SK-N-SH (cell line): Measurements from ENCODE around the gene TUFM. TPM values are rescaled to one million over a fixed set of nuclear protein-coding genes. Genes with fewer than 3 reads are reported as not detected.
A peak's percentile ranks its signal among the peaks of the same experiment; 100 is the strongest.

Source experiments
- CTCF ChIA-PET: fragments of 300-600, 350-600 bp; formaldehyde crosslinking; extraction: SDS; loops from one replicate; lab custom pipeline; 2021; lab: Yijun Ruan, JAX
- POLR2A ChIA-PET: fragments of 350-600 bp; sonication (Branson Sonifier 250); formaldehyde crosslinking; extraction: SDS; loops from one replicate; lab custom pipeline; 2020; ENCODE audit warnings: antibody characterized with exemption, inconsistent platforms; lab: Yijun Ruan, JAX
- DNase-seq: peaks from one replicate; pipeline ENCODE4 v3.0.0; 2012
- H2AFZ ChIP-seq: fragments of 200-600 bp; sonication (generic); 2 replicates; pipeline ENCODE4 v1.8.1; 2016; ENCODE audit warnings: antibody characterized with exemption, mild to moderate bottlenecking, low read depth
- H3F3A ChIP-seq: fragments of 200-600 bp; sonication (generic); replicated peaks from 2 replicates; pipeline ENCODE3; 2016; ENCODE audit warnings: antibody characterized with exemption, mild to moderate bottlenecking; ENCODE audit not compliant: insufficient read depth
- H3K27ac ChIP-seq, 2 experiments: fragments of 200-500 bp in 1 of 2; fragments of 200-600 bp in 1 of 2; sonication (Bioruptor generic) in 1 of 2; sonication (generic), shearing (Covaris generic) in 1 of 2; 2 replicates each; pipeline versions ENCODE4 v1.5.1 to v1.6.1; 2014 to 2016; ENCODE audit warnings: low read depth in 2 of 2, inconsistent platforms in 1 of 2, low read length in 1 of 2, mild to moderate bottlenecking in 1 of 2, mixed read lengths in 1 of 2
- H3K27me3 ChIP-seq: fragments of 200-600 bp; sonication (generic), shearing (Covaris generic); 2 replicates; pipeline ENCODE4 v1.6.1; 2016; ENCODE audit warnings: mixed run types; ENCODE audit not compliant: insufficient read depth
- H3K36me3 ChIP-seq, 2 experiments: fragments of 200-500 bp in 1 of 2; fragments of 200-600 bp in 1 of 2; sonication (Bioruptor generic) in 1 of 2; sonication (generic) in 1 of 2; replicated peaks in 1 of 2; 2 replicates each; pipeline versions ENCODE3 to v1.5.1; 2014 to 2016; ENCODE audit warnings: low read length in 1 of 2, mild to moderate bottlenecking in 1 of 2; ENCODE audit not compliant: insufficient read depth in 2 of 2, control insufficient read depth in 1 of 2
- H3K4me1 ChIP-seq, 2 experiments: fragments of 200-500 bp in 1 of 2; fragments of 200-600 bp in 1 of 2; sonication (Bioruptor generic) in 1 of 2; sonication (generic), shearing (Covaris generic) in 1 of 2; 2 replicates each; pipeline versions ENCODE4 v1.5.1 to v1.6.1; 2014 to 2016; ENCODE audit warnings: low read depth in 1 of 2, low read length in 1 of 2, mixed run types in 1 of 2; ENCODE audit not compliant: insufficient read depth in 2 of 2, control insufficient read depth in 1 of 2
- H3K4me2 ChIP-seq: fragments of 200-600 bp; sonication (generic), shearing (Covaris generic); 2 replicates; pipeline ENCODE4 v1.6.1; 2017; ENCODE audit warnings: mixed run types
- H3K4me3 ChIP-seq, 2 experiments: fragments of 200-500 bp in 1 of 2; fragments of 200-600 bp in 1 of 2; sonication (Bioruptor generic) in 1 of 2; sonication (generic), shearing (Covaris generic) in 1 of 2; 2 replicates each; pipeline versions ENCODE4 v1.5.1 to v1.8.1; 2014 to 2016; ENCODE audit warnings: low read depth in 2 of 2, inconsistent platforms in 1 of 2, low read length in 1 of 2, mild to moderate bottlenecking in 1 of 2, mixed read lengths in 1 of 2, moderate library complexity in 1 of 2
- H3K79me2 ChIP-seq: fragments of 200-600 bp; sonication (generic); 2 replicates; pipeline ENCODE4 v1.8.1; 2017; ENCODE audit warnings: mild to moderate bottlenecking; ENCODE audit not compliant: insufficient read depth
- H3K9ac ChIP-seq: fragments of 200-600 bp; sonication (generic); 2 replicates; pipeline ENCODE4 v1.6.1; 2017; ENCODE audit warnings: mixed run types
- H3K9me2 ChIP-seq: fragments of 200-600 bp; sonication (generic); 2 replicates; pipeline ENCODE4 v1.6.1; 2017; ENCODE audit warnings: mixed run types
- H3K9me3 ChIP-seq: fragments of 200-600 bp; sonication (generic); 2 replicates; pipeline ENCODE4 v1.6.1; 2017; ENCODE audit warnings: mixed run types, mild to moderate bottlenecking, moderate library complexity
- H4K20me1 ChIP-seq: fragments of 200-600 bp; sonication (generic); 2 replicates; pipeline ENCODE4 v1.6.1; 2017; ENCODE audit warnings: mild to moderate bottlenecking, mixed run types; ENCODE audit not compliant: insufficient read depth
- CHD2 ChIP-seq: fragments of 150-350 bp; IDR thresholded peaks from 2 replicates; pipeline ENCODE4 v1.6.1; 2018; ENCODE audit warnings: low read length; ENCODE audit not compliant: partially characterized antibody
- ELF1 ChIP-seq: IDR thresholded peaks from 2 replicates; pipeline ENCODE4 v1.4.0; 2012
- EZH2phosphoT487 ChIP-seq: fragments of 200-600 bp; sonication (generic); IDR thresholded peaks from 2 replicates; pipeline ENCODE4 v1.6.1; 2017; ENCODE audit warnings: low read depth, mixed run types, mild to moderate bottlenecking, antibody characterized with exemption, moderate library complexity, borderline replicate concordance
- FOSL2 ChIP-seq: IDR thresholded peaks from 2 replicates; pipeline ENCODE4 v1.4.0; 2012; ENCODE audit warnings: low read depth, mild to moderate bottlenecking, moderate library complexity, borderline replicate concordance
- FOXM1 ChIP-seq: IDR thresholded peaks from 2 replicates; pipeline ENCODE4 v1.4.0; 2012; ENCODE audit warnings: low read depth, mild to moderate bottlenecking
- GABPA ChIP-seq: IDR thresholded peaks from 2 replicates; pipeline ENCODE4 v1.4.0; 2012; ENCODE audit warnings: low read depth, mild to moderate bottlenecking
- IRF3 ChIP-seq: fragments of 150-350 bp; IDR thresholded peaks from 2 replicates; pipeline ENCODE4 v1.6.1; 2016; ENCODE audit warnings: mild to moderate bottlenecking, low read depth, low read length
- JUND ChIP-seq: IDR thresholded peaks from 2 replicates; pipeline ENCODE4 v1.4.0; 2012
- MXI1 ChIP-seq: IDR thresholded peaks from 2 replicates; pipeline ENCODE4 v1.6.1; 2012; ENCODE audit warnings: mild to moderate bottlenecking, low read depth, low read length, improper control_type of control experiment
- NRF1 ChIP-seq: IDR thresholded peaks from 2 replicates; pipeline ENCODE4 v1.6.1; 2012; ENCODE audit warnings: low read depth, mild to moderate bottlenecking, low read length
- PBX3 ChIP-seq: IDR thresholded peaks from 2 replicates; pipeline ENCODE4; 2012
- POLR2AphosphoS5 ChIP-seq: IDR thresholded peaks from 2 replicates; pipeline ENCODE4 v1.6.1; 2012; ENCODE audit warnings: low read depth, low read length
- RAD21 ChIP-seq: IDR thresholded peaks from 2 replicates; pipeline ENCODE4 v1.6.1; 2012; ENCODE audit warnings: mild to moderate bottlenecking, low read length
- RCOR1 ChIP-seq: fragments of 150-350 bp; IDR thresholded peaks from 2 replicates; pipeline ENCODE4 v1.6.1; 2017; ENCODE audit warnings: antibody characterized with exemption, low read length
- REST ChIP-seq: IDR thresholded peaks from 2 replicates; pipeline ENCODE4 v1.6.1; 2012; ENCODE audit warnings: mild to moderate bottlenecking, low read depth, low read length, moderate library complexity
- RXRA ChIP-seq: IDR thresholded peaks from 2 replicates; pipeline ENCODE4 v1.4.0; 2012; ENCODE audit warnings: low read depth, mild to moderate bottlenecking, borderline replicate concordance
- TCF12 ChIP-seq: IDR thresholded peaks from 2 replicates; pipeline ENCODE4 v1.4.0; 2012
- TEAD4 ChIP-seq: IDR thresholded peaks from 2 replicates; pipeline ENCODE4 v1.4.0; 2012; ENCODE audit warnings: mild to moderate bottlenecking, borderline replicate concordance; ENCODE audit not compliant: insufficient read depth
- USF1 ChIP-seq: IDR thresholded peaks from 2 replicates; pipeline ENCODE4 v1.4.0; 2012; ENCODE audit warnings: low read depth, borderline replicate concordance
- USF2 ChIP-seq: fragments of 150-350 bp; IDR thresholded peaks from 2 replicates; pipeline ENCODE4 v1.6.1; 2017; ENCODE audit warnings: antibody characterized with exemption, low read length, low read depth, borderline replicate concordance
- YY1 ChIP-seq: IDR thresholded peaks from 2 replicates; pipeline ENCODE4 v1.4.0; 2012; ENCODE audit warnings: low read depth, mild to moderate bottlenecking
- ZBTB33 ChIP-seq: IDR thresholded peaks from 2 replicates; pipeline ENCODE4 v1.4.0; 2012; ENCODE audit warnings: low read depth, borderline replicate concordance
- WGBS: methylation state at CpG from one replicate; pipeline ENCODE4 v1.1.6; 2017; ENCODE audit warnings: low lambda C conversion rate; 5-methylcytosine and 5-hydroxymethylcytosine counted together
- polyA plus RNA-seq, 3 experiments: library from polyadenylated mRNA; depleted of rRNA; stranded (reverse); fragments of >200 nt; gene quantifications; 2 replicates each; pipeline ENCODE4 v1.2.3, GENCODE V29; 2012

TUFM gene
- polyA plus RNA-seq, 1 of the 3 experiments (the other 2 are of a cell fraction): 358 TPM

- Histone ChIP-seq H3K27me3 (no peaks in the 10 kb centered on the region), H3K9ac (peak overlapping the region; percentile 99), H2AFZ (no peak overlapping the region), H3K9me3 (no peaks in the 10 kb centered on the region), H3K27ac (peak overlapping the region; percentile 91 to 95), H3K4me1 (peaks cover 9 to 13% of the 10 kb centered on the region in 2 experiments; a peak in 3 of 4 replicates), H3K4me3 (peak overlapping the region; percentile 81 to 90), H3K4me2 (peak overlapping the region; percentile 85), H3K9me2 (no peaks in the 10 kb centered on the region), H4K20me1 (peaks cover 44% of the 10 kb centered on the region), H3K79me2 (peaks cover 78% of the 10 kb centered on the region), H3F3A (peaks cover 10% of the 10 kb centered on the region), H3K36me3 (peaks cover 31 to 50% of the 10 kb centered on the region in 2 experiments)
- 1% methylated on average over 45 of the region's 60 CpGs for WGBS
- DNase-seq: peak; percentile 96
- ChIA-PET CTCF (interaction anchor here (1.6 to 2.7 kb wide), 2 partner anchors 22 to 121 kb away, joined by 7 to 12 read pairs; partner anchors contain the start of gene TUFM), POLR2A (interaction anchor here (0.6 to 3.8 kb wide), 9 partner anchors 11 to 127 kb away, joined by 3 to 25 read pairs (median 4); partner anchors contain the start of genes NFATC2IP, SH2B1 and TUFM)
- 0 out of 2 replicates have a peak, but pooled peaks have one; percentile 24 for TF ChIP-seq PBX3
- TF ChIP-seq YY1: no peak
- no peak for TF ChIP-seq USF2
- peak; percentile 43; the same call in 1 of the 2 replicates for TF ChIP-seq ELF1
- TF ChIP-seq CHD2: peak; percentile 98
- peak; percentile 46; the same call in 1 of the 2 replicates for TF ChIP-seq IRF3
- TF ChIP-seq RAD21: no peak
- peak; percentile 88 for TF ChIP-seq NRF1
- TF ChIP-seq POLR2AphosphoS5: peak; percentile 62; the same call in 1 of the 2 replicates
- TF ChIP-seq FOSL2: no peak; the same call in 1 of the 2 replicates
- peak; percentile 93 for TF ChIP-seq ZBTB33
- no peak for TF ChIP-seq REST
- peak; percentile 54 for TF ChIP-seq GABPA
- peak; percentile 32; the same call in 1 of the 2 replicates for TF ChIP-seq USF1
- no peak for TF ChIP-seq EZH2phosphoT487
- no peak for TF ChIP-seq FOXM1
- no peak for TF ChIP-seq TEAD4
- no peak for TF ChIP-seq JUND
- no peak for TF ChIP-seq RCOR1
- TF ChIP-seq TCF12: no peak
- peak; percentile 60 for TF ChIP-seq MXI1
- no peak for TF ChIP-seq RXRA
These were observed 22.1 kb downstream of the TUFM start for GRCh38 chr16:28823873-28824716.
